HG02759 (cell line): Measurements from ENCODE around the gene KRTDAP.

Experiments
- ATAC-seq: cut with Tn5 transposase; IDR thresholded peaks from one replicate; pipeline ENCODE4 v1.9.1; 2021; ENCODE audit warnings: mild to moderate bottlenecking, moderate library complexity; ENCODE audit not compliant: unreplicated experiment

The KRTDAP gene, protein sequence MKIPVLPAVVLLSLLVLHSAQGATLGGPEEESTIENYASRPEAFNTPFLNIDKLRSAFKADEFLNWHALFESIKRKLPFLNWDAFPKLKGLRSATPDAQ

GRCh38 chr19:35490364-35490763 is at the start of gene KRTDAP:
TSS of gene KRTDAP (minus strand) at chr19:35490464. CDS start at chr19:35490442, 22 bp downstream.
- ATAC-seq = no peak

DNA sequence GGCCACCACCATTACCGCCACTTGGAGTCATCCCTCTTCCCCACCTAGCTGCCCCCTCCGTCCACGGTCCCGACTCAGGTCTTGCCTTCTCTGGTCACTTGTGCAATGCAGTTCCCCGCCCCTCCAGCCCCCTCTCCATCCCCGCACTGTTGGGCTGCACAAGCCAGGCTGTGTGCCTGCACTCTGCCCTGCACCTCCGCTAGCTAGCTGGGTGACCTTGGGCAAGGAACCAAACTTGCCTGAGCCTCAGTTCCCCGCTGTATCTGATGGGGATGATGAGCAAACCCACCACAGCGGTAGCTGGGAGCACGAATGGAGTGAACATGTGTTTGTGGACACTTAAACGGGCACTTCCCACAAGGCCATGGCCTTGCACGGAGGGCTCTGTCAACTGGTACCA is 49.6 kb upstream of the KRTDAP start:
- ATAC-seq = no peak

- ATAC-seq = no peak
Observed at GRCh38 chr19:35539314-35539713, 49.0 kb upstream of the KRTDAP start.

- no peak for ATAC-seq
Observed at GRCh38 chr19:35534803-35535480, 44.7 kb upstream of the KRTDAP start.

- no peak for ATAC-seq
Observed at GRCh38 chr19:35533822-35534392, 43.6 kb upstream of the KRTDAP start.

- no peak for ATAC-seq
Observed at GRCh38 chr19:35533201-35533821, 43.0 kb upstream of the KRTDAP start, which contains the start of gene GAPDHS. TSS of gene GAPDHS (plus strand) at chr19:35533456. CDS start at chr19:35533528, 72 bp downstream.

GRCh38 chr19:35531291-35531690 is 41.0 kb upstream of the KRTDAP start:
- no peak for ATAC-seq

- ATAC-seq = no peak
Observed at GRCh38 chr19:35529241-35530218, 39.3 kb upstream of the KRTDAP start.

GRCh38 chr19:35528218-35529038 is 38.2 kb upstream of the KRTDAP start, which contains the start of gene SBSN:
TSS of gene SBSN (minus strand) at chr19:35528311. CDS start at chr19:35528281, 30 bp downstream.
- ATAC-seq = no peak

DNA sequence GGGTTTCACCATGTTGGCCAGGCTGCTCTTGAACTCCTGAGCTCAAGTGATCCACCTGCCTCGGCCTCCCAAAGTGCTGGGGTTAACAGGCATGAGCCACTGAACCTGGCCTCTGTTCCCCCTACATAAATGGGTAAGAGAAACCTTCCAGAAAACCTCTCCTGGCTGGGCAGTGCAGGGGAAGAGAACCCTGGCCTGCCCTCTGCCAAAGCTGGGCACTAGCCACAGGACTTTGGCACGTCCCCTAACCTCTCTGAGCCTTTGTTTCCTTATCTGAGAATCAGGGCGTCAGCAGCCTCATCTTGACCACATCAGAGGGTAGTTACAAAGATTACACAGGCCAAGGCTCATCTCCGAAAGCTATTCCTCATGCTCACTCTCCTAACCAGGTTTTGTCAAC is 35.6 kb upstream of the KRTDAP start:
- ATAC-seq = no peak

- no peak for ATAC-seq
Observed at GRCh38 chr19:35524181-35524837, 34.0 kb upstream of the KRTDAP start.

DNA sequence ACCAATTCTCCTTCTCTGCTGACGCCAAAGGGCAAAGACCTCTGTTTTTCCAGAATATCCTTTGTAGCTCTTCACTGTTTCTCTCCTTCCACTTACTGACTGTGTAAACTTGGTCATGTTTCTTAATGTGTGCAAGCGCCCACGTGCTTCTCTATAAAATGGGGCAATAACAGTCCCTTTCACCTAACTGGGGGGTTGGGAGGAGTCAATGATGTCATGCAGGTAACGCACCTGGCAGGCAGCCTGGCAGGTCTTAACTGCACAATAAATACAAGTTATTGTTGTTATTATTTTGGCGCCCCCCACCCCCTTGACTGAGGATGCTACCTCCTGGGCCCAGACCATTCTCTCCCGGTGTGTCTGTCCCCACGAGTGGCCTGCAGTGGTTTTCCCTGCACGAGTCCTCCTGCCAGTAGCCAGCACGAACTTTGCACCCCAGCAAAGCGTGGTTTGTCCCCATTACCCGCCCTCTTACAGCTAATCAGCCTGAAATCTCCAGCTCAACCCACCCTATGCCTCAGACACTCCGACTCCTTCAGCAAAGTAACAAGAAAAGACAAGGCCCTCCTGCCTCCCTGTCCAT is 32.6 kb upstream of the KRTDAP start:
- no peak for ATAC-seq

GRCh38 chr19:35521124-35521743 is 31.0 kb upstream of the KRTDAP start:
- no peak for ATAC-seq

DNA sequence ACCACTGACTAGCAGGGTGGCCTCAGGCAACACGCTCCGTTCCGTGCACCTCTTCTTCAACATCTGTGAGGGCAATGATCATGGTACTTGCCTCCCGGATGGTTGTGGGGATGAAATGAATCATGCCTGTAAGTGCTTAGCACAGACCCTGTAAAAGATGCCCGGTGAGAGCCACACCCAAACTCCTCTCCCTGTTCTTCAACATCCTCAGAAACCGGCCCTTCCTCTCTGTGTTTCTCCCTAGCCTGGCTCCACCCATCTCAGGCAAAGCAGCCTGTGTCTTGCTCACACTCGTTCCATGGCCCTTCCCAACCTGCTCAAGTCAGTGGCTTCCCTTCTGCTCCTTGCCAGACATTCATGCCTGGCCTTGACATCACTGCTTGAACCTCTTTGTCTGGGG is 29.0 kb upstream of the KRTDAP start:
- ATAC-seq = no peak

GRCh38 chr19:35518313-35518712 is 28.0 kb upstream of the KRTDAP start:
- ATAC-seq = no peak

GRCh38 chr19:35517342-35517741 is 27.1 kb upstream of the KRTDAP start:
- no peak for ATAC-seq

DNA sequence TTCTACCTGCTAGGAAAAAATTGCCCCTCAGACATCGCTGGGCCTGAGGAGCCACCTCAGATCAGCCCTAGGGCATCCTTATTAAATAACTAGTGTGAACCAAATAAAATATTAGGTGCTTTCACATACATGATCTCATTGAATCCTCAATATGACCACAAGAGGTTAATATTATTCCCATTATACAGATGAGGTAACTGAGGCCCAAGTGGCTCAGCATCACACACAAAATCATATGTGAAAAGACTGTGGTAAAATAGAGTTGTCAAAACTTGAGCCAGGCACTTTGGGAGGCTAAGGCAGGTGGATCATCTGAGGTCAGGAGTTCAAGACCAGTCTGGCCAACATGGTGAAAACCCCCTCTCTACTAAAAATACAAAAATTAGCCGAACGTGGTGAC is 26.0 kb upstream of the KRTDAP start:
- no peak for ATAC-seq

- ATAC-seq = no peak
Observed at GRCh38 chr19:35514282-35514809, 24.1 kb upstream of the KRTDAP start.
